Activated naive CD4-positive, alpha-beta T cell treated with anti-CD3 and anti-CD28 coated beads for 36 hours (primary cell): Measurements from ENCODE around the gene ANKRD13C. TPM values are rescaled to one million over a fixed set of nuclear protein-coding genes. Genes with fewer than 3 reads are reported as not detected.
A peak's percentile ranks its signal among the peaks of the same experiment; 100 is the strongest.

ENCODE experiments used
- CTCF ChIA-PET: fragments of 350-600 bp; sonication (Branson Sonifier 250); formaldehyde crosslinking; loops from one replicate; lab custom pipeline; 2021; ENCODE audit warnings: antibody characterized with exemption; lab: Charles Lee
- DNase-seq: peaks from one replicate; pipeline ENCODE4 v3.0.0-alpha.2; 2020
- H3K27ac Mint-ChIP-seq: one replicate; pipeline ENCODE4 v1.8.0; 2021; ENCODE audit warnings: mild to moderate bottlenecking, mixed read lengths
- H3K27me3 Mint-ChIP-seq: one replicate; pipeline ENCODE4 v1.8.0; 2021; ENCODE audit warnings: low read depth, mixed read lengths
- H3K36me3 Mint-ChIP-seq: one replicate; pipeline ENCODE4 v1.8.0; 2021; ENCODE audit warnings: low read depth, mixed read lengths
- H3K4me1 Mint-ChIP-seq: one replicate; pipeline ENCODE4 v1.8.0; 2021; ENCODE audit warnings: low read depth, mixed read lengths
- H3K4me3 Mint-ChIP-seq: one replicate; pipeline ENCODE4 v1.8.0; 2021; ENCODE audit warnings: mild to moderate bottlenecking, moderate library complexity, mixed read lengths
- H3K9me3 Mint-ChIP-seq: one replicate; pipeline ENCODE4 v1.8.0; 2021; ENCODE audit warnings: mixed read lengths
- intact Hi-C: fragments of 100-400 bp; cut with micrococcal nuclease; formaldehyde crosslinking; loops from one replicate; pipeline ENCODE4 v1.15.1; 2023
- total RNA-seq, 2 experiments: library from RNA; stranded (reverse); gene quantifications; one replicate each; pipeline ENCODE4 v1.2.3, GENCODE V29; 2021

ANKRD13C gene
- total RNA-seq, 2 experiments from 2014 or later = 9.2 to 10.3 TPM

DNA sequence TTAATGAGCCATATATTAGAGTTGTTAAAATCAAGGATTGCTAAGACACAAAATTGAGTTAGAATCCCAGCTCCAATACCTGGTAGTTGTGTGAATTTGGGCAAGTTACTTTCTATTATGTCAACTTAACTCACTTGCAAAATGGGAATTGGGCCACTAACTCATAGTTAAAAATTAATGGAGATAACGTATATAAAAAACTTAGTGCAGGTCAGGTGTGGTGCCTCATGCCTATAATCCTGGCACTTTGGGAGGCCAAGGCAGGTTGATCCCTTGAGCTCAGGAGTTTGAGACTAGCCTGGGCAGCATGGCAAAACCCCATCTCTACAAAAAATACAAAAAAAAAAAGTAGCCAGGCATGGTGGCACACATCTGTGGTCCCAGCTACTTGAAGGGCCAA is 75.8 kb downstream of the ANKRD13C start:
- intact Hi-C loops = no loop called here
- H3K4me1 Mint-ChIP-seq = no peaks in the 10 kb centered on the region
- H3K4me3 Mint-ChIP-seq = no peak overlapping the region
- DNase-seq = no peak
- no peaks in the 10 kb centered on the region for H3K9me3 Mint-ChIP-seq
- H3K36me3 Mint-ChIP-seq = peaks cover 22% of the 10 kb centered on the region
- H3K27me3 Mint-ChIP-seq = no peaks in the 10 kb centered on the region
- CTCF ChIA-PET = interaction anchor here (0.7 kb wide), 1 partner anchor 26 kb away, joined by 3 read pairs; no protein-coding TSS in a partner anchor
- no peak overlapping the region for H3K27ac Mint-ChIP-seq

DNA sequence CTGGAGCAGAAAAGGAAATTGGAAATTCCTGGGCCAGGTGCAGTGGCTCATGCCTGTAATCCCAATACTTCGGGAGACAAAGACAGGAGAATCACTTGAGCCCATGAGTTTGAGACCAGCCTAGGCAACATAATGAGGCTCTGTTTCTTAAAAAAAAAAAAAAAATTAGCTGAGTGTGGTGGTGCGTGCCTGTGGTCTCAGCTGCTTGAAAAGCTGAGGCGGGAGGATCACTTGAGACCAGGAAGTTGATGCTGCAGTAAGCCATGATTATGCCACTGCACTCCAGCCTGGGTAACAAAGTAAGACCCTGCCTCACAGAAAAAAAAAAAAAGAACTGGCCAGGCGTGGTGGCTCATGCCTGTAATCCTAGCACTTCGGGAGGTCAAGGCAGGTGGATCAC is 76.6 kb downstream of the ANKRD13C start:
- CTCF ChIA-PET = no interaction called here
- H3K9me3 Mint-ChIP-seq = no peaks in the 10 kb centered on the region
- no peak overlapping the region for H3K27ac Mint-ChIP-seq
- H3K27me3 Mint-ChIP-seq = no peaks in the 10 kb centered on the region
- no peak overlapping the region for H3K4me3 Mint-ChIP-seq
- intact Hi-C loops = no loop called here
- H3K4me1 Mint-ChIP-seq = no peaks in the 10 kb centered on the region
- DNase-seq = no peak
- peaks cover 26% of the 10 kb centered on the region for H3K36me3 Mint-ChIP-seq

DNA sequence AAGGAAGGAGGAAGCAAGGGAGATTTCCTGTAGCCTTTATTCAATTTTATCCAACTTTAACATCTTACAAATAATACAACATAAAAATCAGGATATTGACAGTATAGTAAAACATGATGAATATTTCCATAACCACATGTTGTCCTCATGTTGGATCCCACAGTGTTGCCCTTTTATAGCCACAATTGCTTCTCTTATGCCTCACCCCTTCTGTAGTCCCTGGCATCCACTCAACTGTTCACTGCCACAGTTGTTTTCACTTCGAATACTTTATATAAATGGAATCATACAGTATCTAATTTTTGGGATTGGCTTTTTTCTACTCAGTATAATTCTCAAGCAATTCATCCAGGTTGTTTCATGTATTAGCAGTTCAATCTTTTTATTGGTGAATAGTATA is 88.6 kb downstream of the ANKRD13C start:
- Mint-ChIP-seq H3K27ac (no peak overlapping the region), H3K36me3 (peaks cover 29% of the 10 kb centered on the region), H3K9me3 (peaks cover 6% of the 10 kb centered on the region), H3K27me3 (no peaks in the 10 kb centered on the region), H3K4me3 (no peak overlapping the region), H3K4me1 (no peaks in the 10 kb centered on the region)
- CTCF ChIA-PET = no interaction called here
- intact Hi-C loops = no loop called here
- no peak for DNase-seq

DNA sequence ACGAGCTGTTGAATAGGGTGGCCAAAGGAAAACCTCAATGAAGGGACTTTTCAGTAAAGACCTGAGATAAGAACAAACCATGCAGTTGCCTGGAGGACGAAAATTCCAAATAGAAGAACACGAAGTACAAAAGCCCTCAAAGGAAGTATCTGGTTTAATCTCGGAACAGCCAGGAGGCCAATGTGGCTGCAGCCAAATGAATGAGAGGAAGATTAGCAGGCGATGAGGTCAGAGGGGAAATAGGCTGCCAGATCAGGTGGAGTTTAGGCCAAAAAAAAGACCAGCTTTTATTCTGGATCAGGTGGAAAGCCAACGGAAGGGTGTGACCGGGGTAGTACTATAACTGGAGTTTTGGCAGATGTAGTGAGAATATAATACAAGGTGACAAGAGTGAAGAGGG is 89.7 kb downstream of the ANKRD13C start:
- Mint-ChIP-seq H3K9me3 (peaks cover 6% of the 10 kb centered on the region), H3K27ac (peak overlapping the region; percentile 32), H3K4me1 (no peaks in the 10 kb centered on the region), H3K27me3 (no peaks in the 10 kb centered on the region), H3K4me3 (no peak overlapping the region), H3K36me3 (peaks cover 32% of the 10 kb centered on the region)
- no peak for DNase-seq
- intact Hi-C loops = no loop called here
- CTCF ChIA-PET = no interaction called here

DNA sequence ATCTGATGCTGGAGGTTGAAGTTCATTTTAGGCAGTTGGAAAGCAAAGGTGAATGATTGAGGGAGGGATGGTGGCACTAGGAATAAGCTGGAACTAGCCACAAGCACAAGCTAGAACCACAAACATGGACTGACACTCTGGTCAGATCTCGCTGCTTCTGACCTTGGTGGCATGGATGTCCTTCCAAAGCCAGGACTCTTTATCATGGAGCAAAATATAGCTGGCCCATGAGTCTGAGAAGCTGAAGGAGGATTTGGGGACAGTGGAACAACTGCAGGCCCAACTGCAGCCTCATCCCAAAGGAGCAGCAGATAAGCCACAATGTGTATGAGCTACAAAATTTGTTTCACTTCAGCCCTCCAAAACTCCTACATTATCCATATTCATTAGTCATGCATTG is 97.9 kb downstream of the ANKRD13C start:
- Mint-ChIP-seq H3K9me3 (no peaks in the 10 kb centered on the region), H3K4me1 (no peaks in the 10 kb centered on the region), H3K36me3 (peaks cover 7% of the 10 kb centered on the region), H3K27me3 (no peaks in the 10 kb centered on the region), H3K4me3 (no peak overlapping the region), H3K27ac (peak overlapping the region; percentile 30)
- intact Hi-C loops = no loop called here
- no peak for DNase-seq
- CTCF ChIA-PET = no interaction called here

DNA sequence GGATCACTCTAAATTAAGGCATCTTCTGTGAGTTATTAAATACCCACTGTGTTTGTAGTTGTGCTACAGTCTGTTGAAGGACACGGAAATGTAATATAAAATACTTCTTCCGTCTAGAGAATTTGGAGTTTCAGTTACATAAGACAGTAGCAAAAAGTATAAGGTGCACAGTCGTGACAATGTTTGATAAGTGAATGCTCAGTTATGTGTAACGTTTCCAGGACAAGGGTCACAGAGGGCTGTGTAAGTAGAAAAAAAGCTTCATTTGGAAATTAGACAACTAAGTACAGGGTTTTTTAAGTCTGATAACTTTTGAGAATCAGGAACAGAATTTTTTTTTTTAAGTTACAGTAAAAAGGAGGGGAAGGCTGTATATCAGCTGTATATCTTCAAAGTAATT is 105.8 kb downstream of the ANKRD13C start:
- no peak for DNase-seq
- Mint-ChIP-seq H3K9me3 (no peaks in the 10 kb centered on the region), H3K27me3 (no peaks in the 10 kb centered on the region), H3K4me3 (no peak overlapping the region), H3K4me1 (peaks cover 34% of the 10 kb centered on the region), H3K36me3 (peaks cover 56% of the 10 kb centered on the region), H3K27ac (peak overlapping the region; percentile 84)
- CTCF ChIA-PET = no interaction called here
- intact Hi-C loops = loop anchor here (5.0 kb wide), 2 partner anchors 164 to 264 kb away; partner anchors contain the start of gene CTH

DNA sequence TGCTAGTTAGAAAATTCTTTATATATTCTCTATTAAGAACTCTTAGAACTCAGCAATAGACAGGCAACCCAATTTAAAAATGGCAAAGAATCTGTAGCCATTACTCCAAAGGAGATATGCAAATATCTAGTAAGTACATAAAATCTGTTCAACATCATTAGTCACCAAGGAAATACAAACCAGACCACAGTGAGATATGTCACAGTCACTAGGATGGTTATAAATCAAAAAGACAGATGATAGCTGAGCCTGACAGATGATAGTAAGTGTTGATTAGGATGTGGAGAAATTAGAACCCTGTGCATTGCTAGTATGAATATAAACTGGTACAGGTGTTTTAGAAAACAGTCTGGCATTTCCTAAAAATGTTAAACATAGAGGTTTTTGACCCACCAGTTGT is 106.8 kb downstream of the ANKRD13C start:
- Mint-ChIP-seq H3K27ac (peak overlapping the region; percentile 84), H3K36me3 (peaks cover 59% of the 10 kb centered on the region), H3K9me3 (no peaks in the 10 kb centered on the region), H3K27me3 (no peaks in the 10 kb centered on the region), H3K4me1 (peaks cover 34% of the 10 kb centered on the region), H3K4me3 (no peak overlapping the region)
- DNase-seq = no peak
- intact Hi-C loops = loop anchor here (1.0 to 5.0 kb wide), 5 partner anchors 26 to 265 kb away; partner anchors contain the start of genes ANKRD13C, CTH, LRRC40 and SRSF11
- CTCF ChIA-PET = no interaction called here

DNA sequence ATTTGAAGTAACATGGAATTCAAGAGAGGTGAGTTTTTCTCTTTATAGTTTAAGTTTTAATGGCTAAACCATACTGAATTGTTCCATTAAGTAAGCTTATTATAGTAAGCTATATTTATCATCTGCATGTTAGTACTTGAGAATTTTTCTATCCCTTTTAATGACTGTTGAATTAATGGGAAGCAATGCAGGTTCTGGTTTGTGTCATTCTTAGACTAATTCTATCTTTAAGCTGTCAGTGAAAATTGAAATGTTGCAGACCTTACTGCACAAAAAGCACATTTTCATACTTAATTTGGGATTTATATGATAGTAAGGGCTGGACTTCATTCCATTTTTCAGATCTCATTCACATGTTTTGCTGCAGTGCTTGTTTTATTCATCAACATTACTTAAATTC is 107.4 kb downstream of the ANKRD13C start:
- CTCF ChIA-PET = no interaction called here
- no peaks in the 10 kb centered on the region for H3K9me3 Mint-ChIP-seq
- peak overlapping the region; percentile 84 for H3K27ac Mint-ChIP-seq

DNA sequence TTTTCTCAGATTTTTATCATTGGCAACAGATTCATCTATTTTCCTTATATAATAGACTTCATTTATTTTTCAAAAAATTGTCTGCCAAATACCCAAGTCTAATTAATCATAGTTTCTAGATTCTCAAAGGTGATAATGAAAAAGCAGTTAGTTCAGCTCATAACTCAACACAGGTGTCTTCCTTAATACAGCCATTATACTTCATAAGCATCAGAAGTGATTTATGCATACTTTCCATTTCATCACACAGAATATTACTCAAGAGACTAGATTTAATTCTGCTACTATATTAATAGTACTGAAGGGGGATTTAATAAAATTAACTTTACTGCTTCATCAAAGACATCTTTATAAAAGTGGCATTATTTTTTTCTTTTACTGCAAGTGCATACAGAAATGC is 114.6 kb downstream of the ANKRD13C start:
- Mint-ChIP-seq H3K4me3 (no peak overlapping the region), H3K4me1 (peaks cover 4% of the 10 kb centered on the region), H3K27ac (no peak overlapping the region), H3K27me3 (no peaks in the 10 kb centered on the region), H3K9me3 (no peaks in the 10 kb centered on the region), H3K36me3 (peaks cover 42% of the 10 kb centered on the region)
- intact Hi-C loops = no loop called here
- no peak for DNase-seq
- CTCF ChIA-PET = interaction anchor here (1.1 kb wide), 1 partner anchor 44 kb away, joined by 4 read pairs; no protein-coding TSS in a partner anchor

More for the DNA sequence above, 107.4 kb downstream of the ANKRD13C start:
- H3K36me3 Mint-ChIP-seq = peaks cover 59% of the 10 kb centered on the region
- H3K4me3 Mint-ChIP-seq = no peak overlapping the region
- no peaks in the 10 kb centered on the region for H3K27me3 Mint-ChIP-seq
- no peak for DNase-seq
- intact Hi-C loops = loop anchor here (1.0 to 5.0 kb wide), 5 partner anchors 26 to 265 kb away; partner anchors contain the start of genes ANKRD13C, CTH, LRRC40 and SRSF11
- H3K4me1 Mint-ChIP-seq = peaks cover 34% of the 10 kb centered on the region

DNA sequence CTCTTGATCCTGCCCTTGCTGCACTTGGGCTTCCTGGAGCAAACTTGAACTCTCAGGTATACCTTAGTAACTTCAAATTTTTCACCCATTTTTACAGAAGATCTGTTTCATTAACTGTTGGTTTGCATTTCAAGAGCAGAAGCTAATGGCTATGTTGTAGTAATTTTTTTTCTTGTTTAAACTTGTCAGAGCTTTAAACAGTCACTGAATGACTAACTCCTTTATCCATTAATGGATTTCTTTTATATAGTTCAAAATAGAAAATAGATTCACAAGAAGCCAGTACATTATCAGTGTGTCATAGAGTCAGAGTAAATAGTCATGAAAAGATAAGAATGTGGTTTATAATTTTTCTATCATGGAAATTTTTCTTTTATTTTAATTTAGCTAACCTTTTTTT is 119.8 kb downstream of the ANKRD13C start:
- no peaks in the 10 kb centered on the region for H3K4me1 Mint-ChIP-seq
- peaks cover 42% of the 10 kb centered on the region for H3K36me3 Mint-ChIP-seq
- no peaks in the 10 kb centered on the region for H3K27me3 Mint-ChIP-seq
- intact Hi-C loops = no loop called here
- H3K4me3 Mint-ChIP-seq = no peak overlapping the region
- no peaks in the 10 kb centered on the region for H3K9me3 Mint-ChIP-seq
- no peak for DNase-seq
- H3K27ac Mint-ChIP-seq = no peak overlapping the region
- CTCF ChIA-PET = no interaction called here

DNA sequence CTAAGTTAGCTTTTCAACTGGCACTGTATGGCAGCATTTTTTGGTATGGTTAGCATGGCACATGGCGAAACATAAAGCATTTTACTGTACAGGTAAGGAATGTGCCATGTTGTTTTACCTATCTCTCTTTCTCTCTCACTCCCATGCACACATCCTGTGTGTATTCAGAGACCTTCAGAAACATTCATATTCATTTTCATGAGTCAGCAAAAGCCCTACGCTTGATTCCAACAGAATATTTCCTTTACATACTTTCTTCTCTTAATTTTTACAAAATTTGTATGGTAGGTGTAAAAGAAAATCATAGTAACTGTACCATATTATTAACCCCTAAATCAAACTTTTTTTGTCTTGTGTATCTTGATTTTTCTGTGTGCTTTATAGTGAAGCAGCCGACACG is 123.0 kb downstream of the ANKRD13C start:
- H3K4me1 Mint-ChIP-seq = peaks cover 15% of the 10 kb centered on the region
- H3K36me3 Mint-ChIP-seq = peaks cover 37% of the 10 kb centered on the region

DNA sequence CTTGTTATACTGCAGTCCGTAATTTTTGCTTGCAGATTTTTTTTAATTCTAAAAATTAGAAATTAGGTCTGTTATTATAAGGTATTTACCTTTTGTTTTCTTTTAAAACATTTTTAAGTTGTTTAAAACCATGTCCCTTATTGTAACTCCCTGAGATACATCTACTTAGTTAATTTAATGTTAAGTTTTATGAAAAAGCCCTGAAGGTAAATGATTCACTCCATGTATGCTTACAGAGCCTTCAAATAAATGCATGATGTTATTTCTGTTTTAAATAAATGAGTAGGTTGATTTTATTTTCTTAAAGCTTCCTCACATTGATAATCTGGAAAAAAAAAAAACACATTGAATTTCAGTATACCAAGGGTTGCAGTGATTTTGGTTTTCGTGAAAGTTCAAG is 125.9 kb downstream of the ANKRD13C start:
- intact Hi-C loops = loop anchor here (5.0 kb wide), 1 partner anchor 839 kb away; no protein-coding TSS in a partner anchor
- no peak overlapping the region for H3K27ac Mint-ChIP-seq
- no peaks in the 10 kb centered on the region for H3K9me3 Mint-ChIP-seq
- H3K36me3 Mint-ChIP-seq = peaks cover 29% of the 10 kb centered on the region
- CTCF ChIA-PET = interaction anchor here (0.6 kb wide), 2 partner anchors 19 to 62 kb away, joined by 3 to 4 read pairs; no protein-coding TSS in a partner anchor
- no peak for DNase-seq
- H3K4me1 Mint-ChIP-seq = peaks cover 38% of the 10 kb centered on the region
- H3K4me3 Mint-ChIP-seq = no peak overlapping the region
- H3K27me3 Mint-ChIP-seq = no peaks in the 10 kb centered on the region

More for the DNA sequence above, 123.0 kb downstream of the ANKRD13C start:
- no peak for DNase-seq
- intact Hi-C loops = no loop called here
- Mint-ChIP-seq H3K27me3 (no peaks in the 10 kb centered on the region), H3K9me3 (no peaks in the 10 kb centered on the region), H3K27ac (no peak overlapping the region), H3K4me3 (no peak overlapping the region)
- CTCF ChIA-PET = interaction anchor here (0.6 to 0.7 kb wide), 2 partner anchors 22 to 179 kb away, joined by 3 read pairs; no protein-coding TSS in a partner anchor

DNA sequence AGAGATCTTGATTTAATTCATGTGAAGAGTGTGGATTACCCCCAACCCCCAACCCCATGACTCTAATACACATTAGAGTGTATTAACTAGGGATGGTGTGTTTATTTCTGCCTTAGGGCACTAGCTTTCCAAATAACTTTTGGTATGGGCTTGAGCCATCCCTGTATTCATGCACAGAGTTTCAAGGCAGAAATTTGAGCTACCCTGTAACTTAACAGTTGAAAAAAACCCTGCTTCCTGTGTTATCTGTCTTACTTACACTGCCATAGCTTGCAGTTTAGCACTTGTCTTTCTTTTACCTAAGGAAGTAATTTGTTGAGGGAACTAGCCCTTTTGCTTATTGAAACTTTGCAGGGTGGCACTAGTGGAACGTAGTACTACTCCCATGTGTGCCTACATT is 127.1 kb downstream of the ANKRD13C start:
- DNase-seq = no peak
- intact Hi-C loops = loop anchor here (5.0 kb wide), 1 partner anchor 840 kb away; no protein-coding TSS in a partner anchor
- peak overlapping the region; percentile 38 for H3K27ac Mint-ChIP-seq
- no peaks in the 10 kb centered on the region for H3K9me3 Mint-ChIP-seq
- H3K4me3 Mint-ChIP-seq = no peak overlapping the region
- no peaks in the 10 kb centered on the region for H3K27me3 Mint-ChIP-seq
- CTCF ChIA-PET = no interaction called here
- H3K4me1 Mint-ChIP-seq = peaks cover 48% of the 10 kb centered on the region
- H3K36me3 Mint-ChIP-seq = peaks cover 30% of the 10 kb centered on the region
